AG10803 (cell line): ENCODE measurements around the gene SPEG.
A peak's percentile ranks its signal among the peaks of the same experiment; 100 is the strongest.

ENCODE experiments used
- DNase-seq: peaks from one replicate; pipeline ENCODE4 v3.0.0; 2010; ENCODE audit warnings: low read depth
- H3K4me3 ChIP-seq: 2 replicates; pipeline ENCODE4 v1.5.1; 2011; ENCODE audit warnings: mild to moderate bottlenecking, low read length, control low read depth
- CTCF ChIP-seq: conservative IDR thresholded peaks from 2 replicates; pipeline ENCODE4 v1.5.1; 2011; ENCODE audit warnings: mild to moderate bottlenecking, low read length, control low read depth, inconsistent platforms

The SPEG gene

DNA sequence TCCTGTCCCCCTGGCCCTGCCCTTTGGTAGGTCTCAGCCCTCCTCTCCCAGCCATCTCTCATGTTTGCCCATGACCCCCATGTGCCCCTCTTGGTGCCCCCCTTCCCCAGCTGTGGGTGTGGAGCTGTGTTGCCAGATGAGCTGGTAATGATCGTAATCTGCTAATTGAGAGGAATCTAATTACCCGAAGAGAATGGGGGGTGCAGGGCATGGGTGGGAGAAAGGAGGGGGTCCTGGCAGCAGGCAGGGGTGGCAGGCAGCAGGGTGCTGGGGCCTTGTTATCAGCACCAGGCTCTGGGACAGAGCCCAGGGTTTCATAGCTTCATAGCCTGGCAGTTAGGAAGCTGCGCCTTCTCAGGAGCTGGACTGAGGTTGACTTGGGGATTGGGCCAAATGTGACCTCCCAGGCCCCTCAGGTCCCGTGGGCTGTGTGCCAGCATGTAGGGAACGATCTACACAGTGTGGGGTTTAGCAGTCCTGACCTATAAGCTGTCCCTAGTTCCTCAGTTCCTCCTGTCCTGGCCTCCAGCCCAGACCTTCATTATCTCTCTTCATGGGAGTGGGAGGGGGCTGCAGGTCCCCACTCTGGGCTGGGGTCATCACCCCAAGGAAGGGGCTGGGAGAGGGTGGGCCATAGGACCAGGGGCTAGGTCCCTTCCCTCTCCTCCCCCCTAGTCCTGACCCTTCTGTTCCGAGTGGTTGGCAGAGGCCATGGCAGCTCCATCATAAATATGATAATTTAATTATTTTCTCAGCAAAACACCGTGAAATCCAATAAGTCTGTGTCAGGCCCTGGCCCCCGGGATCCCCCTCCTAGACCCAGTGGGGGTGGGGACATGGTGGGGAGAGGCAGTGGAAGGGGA, 73.2 kb downstream of the SPEG start:
- no peak for TF ChIP-seq CTCF
- H3K4me3 ChIP-seq: no peak overlapping the region
- no peak for DNase-seq

- no peak for DNase-seq
- TF ChIP-seq CTCF: no peak
- no peak overlapping the region for H3K4me3 ChIP-seq
Observed at GRCh38 chr2:219508444-219508734, 73.7 kb downstream of the SPEG start.

DNA sequence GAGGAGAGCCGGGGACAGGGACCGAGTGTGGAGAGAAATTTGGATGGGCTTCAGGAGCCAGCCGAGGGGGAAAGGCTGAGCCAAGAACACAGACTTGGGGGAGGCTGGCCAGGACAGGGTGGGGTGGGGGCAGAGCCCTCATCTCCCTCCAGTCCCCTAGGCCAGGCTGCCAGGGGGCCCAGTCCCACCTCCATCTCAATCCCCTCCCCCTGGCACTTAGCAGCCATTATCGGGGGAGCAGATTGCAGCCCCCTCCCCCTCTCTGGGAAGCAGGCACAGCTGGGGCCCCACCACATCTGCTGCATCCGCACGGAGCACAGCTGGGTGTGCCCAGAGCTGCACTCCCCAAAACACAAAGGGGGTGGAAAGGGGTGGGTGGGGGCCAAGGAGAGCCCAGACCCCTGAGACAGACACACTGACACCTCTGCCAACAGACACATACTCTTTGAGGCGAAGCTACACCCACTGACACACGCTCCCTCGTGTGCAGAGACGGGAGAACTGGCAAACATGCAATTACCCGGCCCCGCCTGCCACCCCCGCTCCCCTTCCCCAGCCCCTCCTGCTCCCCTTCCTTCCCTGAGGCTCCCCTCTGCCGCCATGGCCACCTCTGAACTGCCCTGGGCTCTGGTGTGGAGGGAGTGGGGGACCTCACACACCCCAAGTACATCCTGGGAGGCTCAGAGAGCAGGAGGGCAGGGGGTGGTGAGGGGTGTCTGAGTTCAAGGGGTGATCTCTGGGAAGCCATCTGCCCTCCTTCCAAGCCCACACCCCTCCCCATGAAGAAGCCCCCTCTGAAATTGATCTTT, 74.5 kb downstream of the SPEG start:
- no peak for TF ChIP-seq CTCF
- DNase-seq: no peak
- no peak overlapping the region for H3K4me3 ChIP-seq

GRCh38 chr2:219509780-219510511, 75.3 kb downstream of the SPEG start:
- peak; percentile 33 for DNase-seq
- peak overlapping the region; percentile 5; the same call in 1 of the 2 replicates for H3K4me3 ChIP-seq

GRCh38 chr2:219510512-219511135, 76.0 kb downstream of the SPEG start:
- H3K4me3 ChIP-seq: no peak overlapping the region
- no peak for TF ChIP-seq CTCF
- DNase-seq: no peak

More at GRCh38 chr2:219509780-219510511, 75.3 kb downstream of the SPEG start:
- peak; percentile 75 for TF ChIP-seq CTCF

GRCh38 chr2:219511547-219512325, 77.1 kb downstream of the SPEG start:
- TF ChIP-seq CTCF: no peak
- no peak for DNase-seq
- no peak overlapping the region for H3K4me3 ChIP-seq
